ENCODE measurements around the gene MAGEA2B.
"Not testable (repeated sequence)": the region's sequence is repeated elsewhere in the genome, so short reads cannot be mapped to it uniquely, and the experiment has no call there.

The MAGEA2B gene, protein sequence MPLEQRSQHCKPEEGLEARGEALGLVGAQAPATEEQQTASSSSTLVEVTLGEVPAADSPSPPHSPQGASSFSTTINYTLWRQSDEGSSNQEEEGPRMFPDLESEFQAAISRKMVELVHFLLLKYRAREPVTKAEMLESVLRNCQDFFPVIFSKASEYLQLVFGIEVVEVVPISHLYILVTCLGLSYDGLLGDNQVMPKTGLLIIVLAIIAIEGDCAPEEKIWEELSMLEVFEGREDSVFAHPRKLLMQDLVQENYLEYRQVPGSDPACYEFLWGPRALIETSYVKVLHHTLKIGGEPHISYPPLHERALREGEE

GRCh38 chrX:152713815-152714787 is at the start of gene MAGEA2B:
MAGEA2B (plus strand) TSS chrX:152714628; CDS start chrX:152717107, 2,479 bp downstream.
- not testable (repeated sequence) for DNase-seq (ENCODE audit: low read depth in 4 of 4, low spot score in 1 of 4)

GRCh38 chrX:152674135-152674534 is 40.3 kb upstream of the MAGEA2B start:
- DNase-seq (ENCODE audit: low read depth in 4 of 4, low spot score in 1 of 4) = no peak

GRCh38 chrX:152674652-152675051 is 39.8 kb upstream of the MAGEA2B start:
- DNase-seq (ENCODE audit: low read depth in 4 of 4, low spot score in 1 of 4) = not testable (repeated sequence)

DNA sequence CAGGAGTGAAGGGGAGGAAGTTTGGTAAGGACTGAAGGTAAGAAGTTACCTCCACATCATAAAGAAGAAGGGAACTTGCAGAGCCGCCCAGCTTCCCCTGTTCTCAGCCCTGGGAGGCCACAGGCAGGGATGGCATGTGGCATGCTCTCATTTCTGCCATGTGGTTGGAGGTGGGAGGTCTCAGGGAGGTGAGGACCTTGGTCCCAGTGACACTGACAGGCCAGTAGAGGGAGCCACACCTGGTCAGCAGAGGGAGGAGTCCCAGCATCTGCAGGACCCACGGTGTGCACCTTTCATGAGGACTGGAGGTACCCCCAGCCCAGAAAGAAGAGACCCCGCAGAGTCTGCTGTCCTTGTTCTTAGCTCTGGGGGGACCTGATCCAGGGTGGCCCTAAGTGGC is 33.4 kb upstream of the MAGEA2B start:
- DNase-seq (ENCODE audit: low read depth in 4 of 4, low spot score in 1 of 4) = not testable (repeated sequence)

DNA sequence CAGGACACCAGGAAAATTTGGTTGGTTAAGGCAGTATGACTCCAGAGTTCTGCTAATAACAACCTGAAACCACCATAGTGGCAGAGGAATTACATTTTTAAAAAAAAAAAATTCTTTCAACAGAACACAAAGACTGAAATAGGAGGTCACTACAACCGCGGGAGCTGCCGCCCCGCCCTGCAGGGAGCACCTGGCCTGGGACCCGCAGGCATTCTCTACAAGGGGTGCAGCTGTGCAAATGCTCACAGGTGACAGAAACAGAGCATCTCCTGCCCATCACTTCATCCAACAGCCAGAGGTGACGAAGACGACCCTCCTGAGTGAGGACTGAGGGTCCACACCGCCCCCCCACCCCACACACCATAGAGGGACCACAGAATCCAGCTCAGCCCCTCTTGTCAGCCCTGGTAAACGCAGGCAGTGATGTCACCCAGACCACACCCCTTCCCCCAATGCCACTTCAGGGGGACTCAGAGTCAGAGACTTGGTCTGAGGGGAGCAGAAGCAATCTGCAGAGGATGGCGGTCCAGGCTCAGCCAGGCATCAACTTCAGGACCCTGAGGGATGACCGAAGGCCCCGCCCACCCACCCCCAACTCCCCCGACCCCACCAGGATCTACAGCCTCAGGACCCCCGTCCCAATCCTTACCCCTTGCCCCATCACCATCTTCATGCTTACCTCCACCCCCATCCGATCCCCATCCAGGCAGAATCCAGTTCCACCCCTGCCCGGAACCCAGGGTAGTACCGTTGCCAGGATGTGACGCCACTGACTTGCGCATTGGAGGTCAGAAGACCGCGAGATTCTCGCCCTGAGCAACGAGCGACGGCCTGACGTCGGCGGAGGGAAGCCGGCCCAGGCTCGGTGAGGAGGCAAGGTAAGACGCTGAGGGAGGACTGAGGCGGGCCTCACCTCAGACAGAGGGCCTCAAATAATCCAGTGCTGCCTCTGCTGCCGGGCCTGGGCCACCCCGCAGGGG is 16.2 kb upstream of the MAGEA2B start, which contains the start of gene MAGEA3:
Gene MAGEA3 (plus strand): TSS at position 843 of the 980 bp plus-strand sequence. CDS start 2,039 bp downstream, outside the sequence.
- not testable (repeated sequence) for DNase-seq (ENCODE audit: low read depth in 4 of 4, low spot score in 1 of 4)

DNA sequence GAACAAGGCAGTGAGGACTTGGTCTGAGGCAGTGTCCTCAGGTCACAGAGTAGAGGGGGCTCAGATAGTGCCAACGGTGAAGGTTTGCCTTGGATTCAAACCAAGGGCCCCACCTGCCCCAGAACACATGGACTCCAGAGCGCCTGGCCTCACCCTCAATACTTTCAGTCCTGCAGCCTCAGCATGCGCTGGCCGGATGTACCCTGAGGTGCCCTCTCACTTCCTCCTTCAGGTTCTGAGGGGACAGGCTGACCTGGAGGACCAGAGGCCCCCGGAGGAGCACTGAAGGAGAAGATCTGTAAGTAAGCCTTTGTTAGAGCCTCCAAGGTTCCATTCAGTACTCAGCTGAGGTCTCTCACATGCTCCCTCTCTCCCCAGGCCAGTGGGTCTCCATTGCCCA is 14.0 kb upstream of the MAGEA2B start:
- not testable (repeated sequence) for DNase-seq (ENCODE audit: low read depth in 4 of 4, low spot score in 1 of 4)

- DNase-seq (ENCODE audit: low read depth in 4 of 4, low spot score in 1 of 4) = not testable (repeated sequence)
Measured at GRCh38 chrX:152706500-152706899, 7.9 kb upstream of the MAGEA2B start.

DNA sequence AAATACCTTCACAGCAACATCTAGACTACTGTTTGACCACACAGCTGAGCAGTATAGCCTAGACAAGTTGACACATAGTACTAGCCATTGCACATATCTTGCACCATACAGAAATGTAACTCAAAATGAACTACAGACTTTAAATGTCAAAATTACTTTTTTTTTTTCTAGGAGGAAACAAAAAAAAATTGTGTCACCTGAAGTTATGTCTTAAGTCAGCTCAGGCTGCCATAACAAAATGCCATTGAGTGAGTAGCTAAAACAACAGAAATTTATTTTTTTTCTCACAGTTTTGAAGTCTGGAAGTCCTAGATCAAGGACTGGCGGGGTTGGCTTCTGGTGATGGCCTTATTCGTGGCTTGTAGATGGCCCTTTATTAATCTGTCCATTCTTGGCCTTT is 5.3 kb upstream of the MAGEA2B start, which contains the start of gene CSAG2:
Gene CSAG2 (minus strand): TSS at position 101 of the 400 bp plus-strand sequence. CDS start 161 bp downstream, outside the sequence.
- DNase-seq (ENCODE audit: low read depth in 4 of 4, low spot score in 1 of 4) = not testable (repeated sequence)

DNA sequence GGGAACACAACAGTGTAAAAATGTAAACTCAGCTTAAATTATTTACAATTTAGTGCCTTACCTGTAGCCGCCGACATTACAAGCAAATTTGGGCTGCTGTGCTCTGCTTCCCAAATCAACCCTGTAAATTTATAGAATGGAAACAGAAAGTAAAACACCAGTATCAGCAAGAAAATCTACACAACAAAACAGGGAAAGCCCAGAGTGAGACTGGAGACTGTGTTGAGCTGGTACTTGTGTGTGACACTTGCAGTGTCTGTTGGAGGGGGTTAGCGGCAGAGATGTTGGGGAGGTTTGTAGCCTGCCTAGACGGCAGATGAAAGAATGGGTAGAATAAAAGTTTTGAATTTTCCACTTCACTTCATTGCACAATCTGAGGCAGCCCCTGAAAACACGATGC is 1.2 kb upstream of the MAGEA2B start:
- not testable (repeated sequence) for DNase-seq (ENCODE audit: low read depth in 4 of 4, low spot score in 1 of 4)

- DNase-seq (ENCODE audit: low read depth in 4 of 4, low spot score in 1 of 4) = no peak
Measured at GRCh38 chrX:152725409-152725808, 11.0 kb downstream of the MAGEA2B start.

GRCh38 chrX:152733261-152733975 is 19.0 kb downstream of the MAGEA2B start, which contains the start of the genes CSAG1 and MAGEA12:
CSAG1 (minus strand) TSS chrX:152733721; CDS start chrX:152732460, 1,261 bp downstream.
MAGEA12 (plus strand) TSS chrX:152733757; CDS start chrX:152736162, 2,405 bp downstream.
- no peak for DNase-seq (ENCODE audit: low read depth in 4 of 4, low spot score in 1 of 4)

GRCh38 chrX:152734143-152734858 is 19.9 kb downstream of the MAGEA2B start:
- not testable (repeated sequence) for DNase-seq (ENCODE audit: low read depth in 4 of 4, low spot score in 1 of 4)

DNA sequence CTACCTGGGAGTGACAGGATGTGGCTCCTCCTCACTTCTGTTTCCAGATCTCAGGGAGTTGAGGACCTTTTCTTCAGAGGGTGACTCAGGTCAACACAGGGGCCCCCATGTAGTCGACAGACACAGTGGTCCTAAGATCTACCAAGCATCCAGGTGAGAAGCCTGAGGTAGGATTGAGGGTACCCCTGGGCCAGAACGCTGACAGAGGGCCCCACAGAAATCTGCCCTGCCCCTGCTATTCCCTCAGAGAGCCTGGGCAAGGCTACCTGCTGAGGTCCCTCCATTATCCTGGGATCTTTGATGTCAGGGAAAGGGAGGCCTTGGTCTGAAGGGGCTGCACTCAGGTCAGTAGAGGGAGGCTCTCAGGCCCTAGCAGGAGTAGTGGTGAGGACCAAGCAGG is 20.7 kb downstream of the MAGEA2B start:
- no peak for DNase-seq (ENCODE audit: low read depth in 4 of 4, low spot score in 1 of 4)

- no peak for DNase-seq (ENCODE audit: low read depth in 4 of 4, low spot score in 1 of 4)
Measured at GRCh38 chrX:152735860-152736511, 21.6 kb downstream of the MAGEA2B start.

DNA sequence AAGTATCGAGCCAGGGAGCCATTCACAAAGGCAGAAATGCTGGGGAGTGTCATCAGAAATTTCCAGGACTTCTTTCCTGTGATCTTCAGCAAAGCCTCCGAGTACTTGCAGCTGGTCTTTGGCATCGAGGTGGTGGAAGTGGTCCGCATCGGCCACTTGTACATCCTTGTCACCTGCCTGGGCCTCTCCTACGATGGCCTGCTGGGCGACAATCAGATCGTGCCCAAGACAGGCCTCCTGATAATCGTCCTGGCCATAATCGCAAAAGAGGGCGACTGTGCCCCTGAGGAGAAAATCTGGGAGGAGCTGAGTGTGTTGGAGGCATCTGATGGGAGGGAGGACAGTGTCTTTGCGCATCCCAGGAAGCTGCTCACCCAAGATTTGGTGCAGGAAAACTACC is 22.1 kb downstream of the MAGEA2B start:
- not testable (repeated sequence) for DNase-seq (ENCODE audit: low read depth in 4 of 4, low spot score in 1 of 4)

GRCh38 chrX:152738560-152738959 is 24.1 kb downstream of the MAGEA2B start:
- no peak for DNase-seq (ENCODE audit: low read depth in 4 of 4, low spot score in 1 of 4)

DNA sequence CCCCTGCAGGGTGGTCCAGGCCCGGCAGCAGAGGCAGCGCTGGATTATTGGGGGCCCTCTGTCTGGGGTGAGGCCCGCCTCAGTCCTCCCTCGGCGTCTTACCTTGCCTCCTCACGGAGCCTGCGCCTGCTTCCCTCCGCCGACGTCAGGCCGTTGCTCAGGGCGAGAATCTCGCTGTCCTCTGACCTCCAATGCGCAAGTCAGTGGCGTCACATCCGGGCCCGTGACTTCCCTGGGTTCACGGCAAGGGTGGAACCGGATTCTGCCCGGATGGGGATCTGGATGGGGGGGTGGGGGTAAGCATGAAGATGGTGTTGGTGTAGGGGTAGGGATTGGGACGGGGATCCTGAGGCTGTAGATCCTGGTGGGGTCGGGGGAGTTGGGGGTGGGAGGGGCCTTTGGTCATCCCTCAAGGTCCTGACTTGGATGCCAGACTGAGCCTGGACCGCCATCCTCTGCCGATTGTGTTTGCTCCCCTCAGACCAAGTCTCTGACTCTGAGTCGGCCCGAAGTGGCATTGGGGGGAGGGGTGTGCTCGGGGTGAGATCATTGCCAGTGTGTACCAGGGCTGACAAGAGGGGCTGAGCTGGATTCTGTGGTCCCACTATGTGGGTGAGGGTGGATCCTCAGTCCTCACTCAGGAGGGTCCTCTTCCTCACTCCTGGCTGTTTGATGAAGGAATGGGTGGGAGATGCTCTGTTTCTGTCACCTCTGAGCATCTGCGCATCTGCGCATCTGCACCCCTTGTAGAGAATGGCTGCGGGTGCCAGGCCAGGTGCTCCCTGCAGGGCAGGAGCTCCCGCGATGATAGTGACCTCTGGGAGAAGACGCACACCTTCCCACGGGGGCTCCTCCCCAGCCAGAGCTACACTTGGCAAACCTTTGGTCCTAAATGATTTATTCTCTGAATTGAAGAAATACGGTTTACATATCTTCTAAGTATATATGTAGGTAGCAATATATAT is 39.5 kb downstream of the MAGEA2B start, which contains the start of gene MAGEA2:
Gene MAGEA2 (minus strand): TSS at position 157 of the 965 bp plus-strand sequence. CDS start 2,479 bp downstream, outside the sequence.
- not testable (repeated sequence) for DNase-seq (ENCODE audit: low read depth in 4 of 4, low spot score in 1 of 4)

All from stimulated activated CD4-positive, alpha-beta T cell treated with anti-CD3 and anti-CD28 coated beads, Interleukin-1b, Interleukin-23, amount 100 ng/mL, for 24 hours (primary cell).